Dendritic cell treated with granulocyte-macrophage colony-stimulating factor and Interleukin-4, amounts not matched to agents 40 ng/mL and 50 ng/mL, for 4 days (primary cell): Measurements from ENCODE around the gene EHBP1L1.
"Not testable (repeated sequence)": the region's sequence is repeated elsewhere in the genome, so short reads cannot be mapped to it uniquely, and the experiment has no call there.

Experiments used
- H3K27ac Mint-ChIP-seq: one replicate; pipeline ENCODE4 v1.8.0; 2022; ENCODE audit warnings: mild to moderate bottlenecking, mixed read lengths
- H3K27me3 Mint-ChIP-seq: one replicate; pipeline ENCODE4 v1.8.0; 2022; ENCODE audit warnings: mild to moderate bottlenecking, mixed read lengths
- H3K36me3 Mint-ChIP-seq: one replicate; pipeline ENCODE4 v1.8.0; 2022; ENCODE audit warnings: low read depth, mixed read lengths
- H3K4me1 Mint-ChIP-seq: one replicate; pipeline ENCODE4 v1.8.0; 2022; ENCODE audit warnings: low read depth, mixed read lengths
- H3K4me3 Mint-ChIP-seq: one replicate; pipeline ENCODE4 v1.8.0; 2022; ENCODE audit warnings: mild to moderate bottlenecking, moderate library complexity, mixed read lengths
- H3K9me3 Mint-ChIP-seq: one replicate; pipeline ENCODE4 v1.8.0; 2022; ENCODE audit warnings: mixed read lengths
- intact Hi-C: fragments of 100-400 bp; cut with micrococcal nuclease; formaldehyde crosslinking; loops from one replicate; pipeline ENCODE4 v1.15.0; 2022

The EHBP1L1 gene

DNA sequence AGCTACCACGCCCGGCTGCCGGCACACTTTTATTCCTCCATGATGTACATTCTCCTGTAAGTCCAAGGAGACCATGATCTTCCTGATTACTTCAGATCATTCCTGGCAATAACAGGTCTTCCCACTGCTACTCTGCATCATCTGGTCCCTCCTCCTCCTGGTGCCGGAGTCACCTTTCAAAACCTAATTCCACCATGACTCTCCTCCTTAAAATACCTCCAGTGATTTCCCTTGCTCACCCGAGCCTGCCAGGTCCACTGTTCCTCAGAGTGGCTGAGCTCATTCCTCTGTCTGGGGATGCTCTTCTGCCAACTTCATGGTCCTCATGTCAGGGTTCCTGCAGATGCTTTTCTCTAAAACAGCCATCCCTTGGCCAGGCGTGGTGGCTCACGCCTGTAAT is 13.8 kb upstream of the EHBP1L1 start:
- no peak overlapping the region for H3K27ac Mint-ChIP-seq
- peaks cover 5% of the 10 kb centered on the region for H3K36me3 Mint-ChIP-seq
- no peak overlapping the region for H3K4me3 Mint-ChIP-seq
- peaks cover 36% of the 10 kb centered on the region for H3K27me3 Mint-ChIP-seq
- intact Hi-C loops = no loop called here
- no peaks in the 10 kb centered on the region for H3K9me3 Mint-ChIP-seq
- H3K4me1 Mint-ChIP-seq = peaks cover 39% of the 10 kb centered on the region

DNA sequence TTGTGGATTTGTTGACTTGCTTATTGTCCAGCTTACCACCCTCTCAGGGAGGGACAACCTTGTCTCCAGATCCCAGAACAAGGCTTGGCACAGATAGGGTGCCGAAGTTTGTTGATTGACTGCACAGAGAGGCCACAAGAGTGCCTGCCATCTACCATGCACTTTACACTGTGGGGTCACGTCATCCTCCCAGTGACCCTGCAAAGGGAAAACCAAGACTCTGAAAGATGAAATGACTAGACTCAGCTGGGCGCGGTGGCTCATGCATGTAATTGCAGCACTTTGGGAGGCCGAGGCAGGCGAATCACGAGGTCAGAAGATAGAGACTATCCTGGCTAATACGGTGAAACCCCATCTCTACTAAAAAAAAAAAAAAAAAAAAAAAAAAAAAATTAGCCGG is 13.1 kb upstream of the EHBP1L1 start:
- no peak overlapping the region for H3K27ac Mint-ChIP-seq
- no peak overlapping the region for H3K4me3 Mint-ChIP-seq
- peaks cover 34% of the 10 kb centered on the region for H3K4me1 Mint-ChIP-seq

DNA sequence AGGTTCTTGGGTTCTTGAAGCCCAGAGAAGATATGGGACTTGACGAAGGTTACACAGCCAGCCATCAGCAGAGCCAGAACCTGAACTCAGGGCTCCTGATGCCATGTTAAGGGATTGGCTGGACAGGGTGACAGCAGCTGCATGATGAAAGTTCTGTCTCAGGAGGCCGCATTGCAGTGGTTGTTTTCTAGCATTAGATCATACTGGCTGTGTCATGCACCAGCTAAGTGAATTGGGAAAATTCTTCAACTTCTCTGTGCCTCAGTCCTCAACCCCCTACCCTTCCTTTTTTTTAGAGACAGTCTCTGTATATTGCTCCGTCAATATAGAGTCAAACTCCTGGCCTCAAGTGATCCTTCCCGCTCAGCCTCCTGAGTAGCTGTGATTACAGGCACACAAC is 12.3 kb upstream of the EHBP1L1 start:
- intact Hi-C loops = no loop called here
- Mint-ChIP-seq H3K4me1 (peaks cover 42% of the 10 kb centered on the region), H3K36me3 (peaks cover 18% of the 10 kb centered on the region), H3K9me3 (no peaks in the 10 kb centered on the region), H3K27ac (no peak overlapping the region), H3K27me3 (peaks cover 26% of the 10 kb centered on the region), H3K4me3 (no peak overlapping the region)

More for the DNA sequence above, 13.1 kb upstream of the EHBP1L1 start:
- Mint-ChIP-seq H3K9me3 (no peaks in the 10 kb centered on the region), H3K36me3 (peaks cover 10% of the 10 kb centered on the region), H3K27me3 (peaks cover 31% of the 10 kb centered on the region)
- intact Hi-C loops = no loop called here

DNA sequence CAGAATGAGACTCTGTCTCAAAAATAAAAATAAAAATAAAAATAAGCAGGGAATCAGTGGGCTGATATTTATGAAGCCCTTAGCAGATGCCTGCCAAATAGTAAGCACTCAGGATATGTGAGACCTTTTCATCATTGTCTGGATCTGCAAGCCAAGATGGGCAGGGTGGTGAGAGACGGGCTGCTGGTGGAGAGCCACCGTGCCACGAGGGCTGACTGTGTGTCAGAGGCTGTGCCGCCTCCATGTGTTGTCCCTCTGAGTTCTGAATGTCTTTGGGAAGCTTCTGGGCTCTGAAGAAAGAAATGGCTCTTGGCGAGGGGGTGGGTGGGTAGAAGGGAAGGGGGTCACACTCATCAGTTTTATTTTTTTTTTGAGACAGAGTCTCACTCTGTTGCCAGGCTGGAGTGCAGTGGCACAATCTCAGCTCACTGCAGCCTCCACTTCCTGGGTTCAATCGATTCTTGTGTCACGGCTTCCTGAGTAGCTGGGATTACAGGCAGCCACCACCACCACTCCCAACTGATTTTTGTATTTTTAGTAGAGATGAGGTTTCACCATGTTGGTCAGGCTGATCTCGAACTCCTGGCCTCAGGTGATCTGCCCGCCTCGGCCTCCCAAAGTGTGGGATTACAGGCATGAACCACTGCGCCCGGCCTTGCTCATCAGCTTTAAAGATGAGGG is 10.8 kb upstream of the EHBP1L1 start:
- intact Hi-C loops, H3K27ac Mint-ChIP-seq, H3K4me3 Mint-ChIP-seq, H3K9me3 Mint-ChIP-seq: not testable (repeated sequence)
- H3K36me3 Mint-ChIP-seq = peaks cover 32% of the 10 kb centered on the region
- H3K27me3 Mint-ChIP-seq = peaks cover 17% of the 10 kb centered on the region
- peaks cover 48% of the 10 kb centered on the region for H3K4me1 Mint-ChIP-seq

DNA sequence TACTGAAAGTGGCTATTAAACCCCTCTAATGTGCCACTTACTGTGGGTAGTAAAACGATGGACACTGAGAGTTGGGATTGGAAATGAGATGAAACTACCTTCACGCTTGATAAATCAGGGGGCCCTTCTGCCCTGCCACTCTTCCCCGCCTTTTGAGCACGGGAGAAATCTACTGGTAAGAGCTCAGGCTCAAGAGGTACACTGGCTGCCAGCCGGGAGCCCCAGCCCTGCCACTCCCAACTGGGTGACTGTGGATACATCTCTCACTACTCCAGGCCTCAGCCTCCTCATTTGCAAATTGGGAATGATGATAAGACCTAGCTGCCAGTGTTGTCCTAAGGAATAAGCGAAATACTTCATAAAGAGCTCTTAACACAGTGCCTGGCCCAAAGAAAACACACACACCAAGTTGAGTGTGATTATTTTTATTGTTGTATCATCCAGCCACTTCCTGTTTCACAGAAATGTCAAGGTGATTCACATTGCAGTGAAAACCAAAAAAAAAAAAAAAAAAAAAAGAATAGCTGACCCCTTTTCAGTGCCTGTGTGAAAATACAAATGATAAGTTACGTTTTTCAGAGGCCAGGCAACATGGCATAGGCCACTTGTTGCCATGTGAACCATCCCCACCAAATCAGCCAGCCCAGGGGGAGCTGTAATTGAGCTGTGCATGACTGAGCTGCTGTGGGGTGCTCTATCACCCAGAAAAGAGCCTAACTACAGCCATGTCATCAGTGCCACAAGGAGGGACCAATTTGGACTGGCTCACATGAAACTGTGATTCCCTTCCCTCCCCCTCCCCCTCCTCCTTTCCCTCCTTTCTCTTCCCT is 10.0 kb upstream of the EHBP1L1 start:
- Mint-ChIP-seq H3K27me3 (peaks cover 9% of the 10 kb centered on the region), H3K4me1 (peaks cover 46% of the 10 kb centered on the region)

DNA sequence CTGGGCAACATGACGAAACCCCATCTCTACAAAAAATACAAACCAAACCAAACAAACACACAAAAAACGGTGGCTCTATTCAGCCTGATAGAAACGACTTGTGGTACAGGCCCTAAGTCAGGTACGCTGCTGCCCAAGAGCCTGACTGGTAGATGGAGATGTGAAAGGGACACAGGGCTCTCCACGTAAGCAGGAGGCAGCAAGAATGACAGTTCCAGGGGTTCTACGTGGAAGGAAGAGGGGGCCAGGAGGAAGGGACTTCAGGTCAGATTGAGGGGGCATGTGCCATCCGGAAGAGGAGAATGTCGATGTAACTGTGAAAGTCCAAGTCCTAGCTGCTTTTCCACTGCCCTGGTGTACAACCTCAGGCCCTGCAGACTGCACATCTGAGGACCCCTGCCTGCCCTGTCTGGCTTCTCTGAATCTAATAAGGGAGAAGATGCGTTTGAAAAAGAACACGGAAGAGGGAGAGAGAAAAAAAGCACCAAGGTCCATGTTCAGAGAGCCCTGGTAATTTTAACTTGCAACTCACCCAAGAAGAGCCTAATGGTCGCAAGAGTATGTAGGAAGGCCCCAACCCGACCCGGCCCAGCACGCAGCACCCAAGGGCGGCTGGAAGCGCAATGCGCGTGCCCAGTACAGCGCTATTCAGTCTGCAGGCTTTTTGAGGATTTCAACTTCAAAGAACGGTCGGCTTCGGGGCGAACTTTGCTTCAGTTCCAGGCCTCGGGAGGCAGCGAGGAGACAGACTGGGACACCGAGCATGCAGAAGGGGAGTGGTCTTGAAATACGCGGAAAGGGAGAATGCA is 6.5 kb upstream of the EHBP1L1 start:
- Mint-ChIP-seq H3K9me3 (no peaks in the 10 kb centered on the region), H3K36me3 (peaks cover 67% of the 10 kb centered on the region), H3K4me3 (peak overlapping the region; percentile 96), H3K27me3 (no peaks in the 10 kb centered on the region), H3K4me1 (peaks cover 73% of the 10 kb centered on the region), H3K27ac (peak overlapping the region; percentile 94)
- intact Hi-C loops = loop anchor here (2.0 kb wide), 1 partner anchor 23 kb away; no protein-coding TSS in a partner anchor

More for the DNA sequence above, 10.0 kb upstream of the EHBP1L1 start:
- H3K9me3 Mint-ChIP-seq = no peaks in the 10 kb centered on the region
- no peak overlapping the region for H3K27ac Mint-ChIP-seq
- H3K4me3 Mint-ChIP-seq = no peak overlapping the region
- H3K36me3 Mint-ChIP-seq = peaks cover 40% of the 10 kb centered on the region
- intact Hi-C loops = no loop called here

DNA sequence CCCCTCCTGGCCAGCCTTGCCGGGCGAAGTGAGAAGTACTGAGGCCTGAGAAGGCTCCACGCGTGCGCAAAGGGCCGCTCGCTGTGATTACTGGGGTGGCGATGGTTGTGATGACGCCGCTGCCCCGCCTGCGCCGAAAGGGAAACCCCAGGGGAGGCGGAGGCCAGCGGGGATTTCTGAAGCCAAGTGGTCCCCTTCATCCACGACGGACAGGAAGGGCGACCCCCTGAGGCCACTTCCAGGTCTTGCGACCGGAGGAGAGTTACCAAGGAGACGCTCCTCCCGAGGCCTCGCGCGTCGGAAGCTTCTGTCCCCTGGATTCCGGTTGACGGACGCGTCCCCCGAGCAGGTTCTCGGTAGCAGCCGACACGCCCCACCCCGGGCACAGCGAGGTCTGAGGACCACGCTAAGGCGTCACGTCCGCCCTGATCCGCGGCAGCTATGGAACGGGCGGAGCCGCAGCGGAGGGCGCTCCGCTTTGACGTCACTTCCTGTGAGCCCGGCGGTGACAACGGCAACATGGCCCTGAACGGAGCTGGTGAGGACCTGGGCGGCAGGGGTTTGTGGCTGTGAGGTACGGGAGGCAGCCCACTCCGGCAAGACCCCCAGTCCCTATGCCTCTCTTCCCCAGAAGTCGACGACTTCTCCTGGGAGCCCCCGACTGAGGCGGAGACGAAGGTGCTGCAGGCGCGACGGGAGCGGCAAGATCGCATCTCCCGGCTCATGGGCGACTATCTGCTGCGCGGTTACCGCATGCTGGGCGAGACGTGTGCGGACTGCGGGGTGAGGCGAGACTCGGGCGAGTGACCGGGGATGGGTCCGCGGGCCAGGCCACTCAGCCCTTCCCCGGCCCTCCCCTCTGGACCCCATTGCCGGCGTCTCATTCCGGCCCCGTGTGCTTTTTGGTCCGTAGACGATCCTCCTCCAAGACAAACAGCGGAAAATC is 5.6 kb upstream of the EHBP1L1 start, which contains the start of gene ZNRD2:
Gene ZNRD2, plus strand, starts transcription at position 505 of the 946 bp plus-strand sequence. Its CDS starts 15 bp downstream, at position 520.
- intact Hi-C loops = loop anchor here (1.0 to 2.0 kb wide), 2 partner anchors 23 to 30 kb away; no protein-coding TSS in a partner anchor
- H3K36me3 Mint-ChIP-seq = peaks cover 74% of the 10 kb centered on the region
- peaks cover 75% of the 10 kb centered on the region for H3K4me1 Mint-ChIP-seq
- peak within 1 kb of the TSS; percentile 94 for H3K27ac Mint-ChIP-seq
- no peaks in the 10 kb centered on the region for H3K9me3 Mint-ChIP-seq
- peak within 1 kb of the TSS; percentile 96 for H3K4me3 Mint-ChIP-seq
- no peaks in the 10 kb centered on the region for H3K27me3 Mint-ChIP-seq

DNA sequence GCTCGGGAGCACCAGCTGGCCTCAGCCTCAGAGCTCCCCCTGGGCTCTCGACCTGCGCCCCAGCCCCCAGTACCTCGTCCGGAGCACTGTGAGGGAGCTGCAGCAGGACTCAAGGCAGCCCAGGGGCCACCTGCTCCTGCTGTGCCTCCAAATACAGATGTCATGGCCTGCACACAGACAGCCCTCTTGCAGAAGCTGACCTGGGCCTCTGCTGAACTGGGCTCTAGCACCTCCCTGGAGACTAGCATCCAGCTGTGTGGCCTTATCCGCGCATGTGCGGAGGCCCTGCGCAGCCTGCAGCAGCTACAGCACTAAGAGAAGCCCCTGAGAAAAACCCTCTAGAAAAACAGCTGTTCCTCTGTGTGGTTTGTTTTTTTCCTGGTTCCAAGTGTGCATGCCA is 4.4 kb upstream of the EHBP1L1 start:
- Mint-ChIP-seq H3K4me1 (peaks cover 67% of the 10 kb centered on the region), H3K36me3 (peaks cover 83% of the 10 kb centered on the region), H3K9me3 (no peaks in the 10 kb centered on the region), H3K27me3 (no peaks in the 10 kb centered on the region), H3K27ac (peak overlapping the region; percentile 94), H3K4me3 (peak overlapping the region; percentile 96)
- intact Hi-C loops = no loop called here

DNA sequence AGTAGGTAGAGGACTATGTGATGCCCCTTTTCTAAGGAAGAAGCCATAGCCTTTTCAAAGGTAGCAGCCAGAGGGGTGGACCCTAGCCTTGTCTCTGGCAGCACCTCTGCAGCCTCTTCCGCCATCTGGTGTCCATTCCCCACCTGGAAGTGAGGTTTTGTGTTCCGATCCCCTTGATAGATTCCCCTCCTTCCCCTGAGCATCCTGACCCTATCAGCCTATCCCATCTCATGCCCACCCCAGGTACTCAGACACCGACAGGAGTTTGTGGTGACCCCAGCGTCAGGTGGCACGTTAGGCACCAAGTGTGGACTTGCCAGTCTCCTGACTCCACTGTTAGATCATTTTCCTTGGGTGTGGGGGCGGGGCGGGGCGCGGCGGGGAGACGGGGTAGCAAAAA is 3.9 kb upstream of the EHBP1L1 start:
- peak overlapping the region; percentile 96 for H3K4me3 Mint-ChIP-seq
- no peaks in the 10 kb centered on the region for H3K9me3 Mint-ChIP-seq
- peaks cover 83% of the 10 kb centered on the region for H3K36me3 Mint-ChIP-seq

DNA sequence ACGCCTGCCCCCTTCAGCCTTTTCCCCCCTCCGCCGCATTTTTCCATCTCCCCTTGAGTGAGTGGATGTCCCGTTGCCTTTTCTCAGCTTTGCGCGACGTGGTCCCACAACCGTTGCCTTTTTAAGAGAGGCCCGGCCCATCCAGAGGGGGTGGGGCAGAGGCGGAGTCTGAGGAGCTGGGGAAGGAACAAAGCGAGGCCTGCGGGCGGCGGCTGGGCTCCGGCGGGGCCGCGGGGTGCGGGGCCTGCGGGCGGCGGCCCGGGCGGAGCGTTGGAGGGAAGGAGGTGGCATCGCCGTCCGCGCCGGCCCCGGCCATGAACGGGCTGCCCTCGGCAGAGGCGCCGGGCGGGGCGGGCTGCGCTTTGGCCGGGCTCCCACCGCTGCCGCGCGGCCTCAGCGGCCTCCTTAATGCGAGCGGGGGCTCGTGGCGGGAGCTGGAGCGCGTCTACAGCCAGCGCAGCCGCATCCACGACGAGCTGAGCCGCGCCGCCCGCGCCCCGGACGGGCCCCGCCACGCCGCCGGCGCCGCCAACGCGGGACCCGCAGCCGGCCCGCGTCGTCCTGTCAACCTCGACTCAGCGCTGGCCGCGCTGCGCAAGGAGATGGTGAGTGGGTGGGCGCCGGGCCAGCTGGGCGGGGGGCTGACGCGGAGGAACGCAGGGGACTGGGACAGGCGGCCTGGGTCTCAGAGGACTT is 3.3 kb upstream of the EHBP1L1 start, which contains the start of gene FAM89B:
Gene FAM89B, plus strand, starts transcription at position 183 of the 696 bp plus-strand sequence. Its CDS starts 132 bp downstream, at position 315.
- Mint-ChIP-seq H3K27me3 (no peaks in the 10 kb centered on the region), H3K9me3 (no peaks in the 10 kb centered on the region), H3K36me3 (peaks cover 86% of the 10 kb centered on the region), H3K4me1 (peaks cover 64% of the 10 kb centered on the region), H3K4me3 (peak within 1 kb of the TSS; percentile 96), H3K27ac (peak within 1 kb of the TSS; percentile 94)
- intact Hi-C loops = no loop called here

More for the DNA sequence above, 3.9 kb upstream of the EHBP1L1 start:
- intact Hi-C loops = no loop called here
- Mint-ChIP-seq H3K4me1 (peaks cover 64% of the 10 kb centered on the region), H3K27ac (peak overlapping the region; percentile 94), H3K27me3 (no peaks in the 10 kb centered on the region)

DNA sequence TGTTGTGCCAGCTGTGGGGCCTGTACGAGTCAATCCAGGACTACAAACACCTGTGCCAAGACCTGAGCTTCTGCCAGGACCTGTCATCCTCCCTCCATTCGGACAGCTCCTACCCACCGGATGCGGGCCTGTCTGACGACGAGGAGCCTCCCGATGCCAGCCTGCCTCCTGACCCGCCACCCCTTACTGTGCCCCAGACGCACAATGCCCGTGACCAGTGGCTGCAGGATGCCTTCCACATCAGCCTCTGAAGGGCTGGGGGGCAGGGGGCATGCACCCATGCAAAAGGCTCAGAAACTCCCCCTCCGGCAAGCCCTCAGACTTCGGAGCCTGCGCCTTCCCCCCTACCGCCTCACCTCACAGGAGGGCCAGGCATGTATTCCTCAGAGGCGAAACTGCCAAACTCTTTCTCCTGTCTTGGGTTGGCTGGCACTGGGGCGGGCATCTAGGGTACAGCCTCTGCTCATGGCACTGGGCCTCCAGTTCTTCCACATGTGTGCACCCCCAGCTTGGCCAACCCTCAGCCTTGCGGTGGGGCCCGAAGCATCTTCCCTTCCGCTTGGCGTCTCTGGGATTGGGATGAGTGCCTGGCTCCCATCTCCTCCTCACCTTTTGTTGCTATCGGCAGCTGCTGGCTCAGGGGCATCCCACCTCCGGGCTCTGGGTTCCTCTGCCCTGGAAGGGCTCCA is 2.3 kb upstream of the EHBP1L1 start:
- peak overlapping the region; percentile 86 for H3K4me3 Mint-ChIP-seq
- peaks cover 86% of the 10 kb centered on the region for H3K36me3 Mint-ChIP-seq
- H3K4me1 Mint-ChIP-seq = peaks cover 67% of the 10 kb centered on the region
- H3K27me3 Mint-ChIP-seq = no peaks in the 10 kb centered on the region
- intact Hi-C loops = loop anchor here (1.0 kb wide), 2 partner anchors 15 to 42 kb away; partner anchors contain the start of gene PCNX3
- H3K9me3 Mint-ChIP-seq = no peaks in the 10 kb centered on the region
- H3K27ac Mint-ChIP-seq = peak overlapping the region; percentile 90
